Stimulated activated CD4-positive, alpha-beta T cell treated with anti-CD3 and anti-CD28 coated beads, Interleukin-15, amount 100 ng/mL, for 24 hours (primary cell): ENCODE measurements around the gene PEX12.
"Not testable (repeated sequence)": the region's sequence is repeated elsewhere in the genome, so short reads cannot be mapped to it uniquely, and the experiment has no call there.

ENCODE experiments used
- DNase-seq: peaks from one replicate; pipeline ENCODE4 v3.0.0-alpha.2; 2020

The PEX12 gene

GRCh38 chr17:35578197-35578928 is at the start of gene PEX12:
PEX12 (minus strand) TSS chr17:35578571; CDS start chr17:35578021, 550 bp downstream.
- DNase-seq = peak; percentile 90

GRCh38 chr17:35627417-35627816 is 49.0 kb upstream of the PEX12 start:
- DNase-seq = no peak

GRCh38 chr17:35621768-35622167 is 43.4 kb upstream of the PEX12 start:
- DNase-seq = no peak

GRCh38 chr17:35618628-35619027 is 40.3 kb upstream of the PEX12 start:
- DNase-seq = no peak

- no peak for DNase-seq
Observed at GRCh38 chr17:35617505-35617904, 39.1 kb upstream of the PEX12 start.

- no peak for DNase-seq
Observed at GRCh38 chr17:35616536-35616935, 38.2 kb upstream of the PEX12 start.

- DNase-seq = no peak
Observed at GRCh38 chr17:35614810-35615209, 36.4 kb upstream of the PEX12 start.

GRCh38 chr17:35612924-35613521 is 34.7 kb upstream of the PEX12 start:
- peak; percentile 36 for DNase-seq

- not testable (repeated sequence) for DNase-seq
Observed at GRCh38 chr17:35610746-35611145, 32.4 kb upstream of the PEX12 start.

GRCh38 chr17:35609831-35610230 is 31.5 kb upstream of the PEX12 start:
- DNase-seq = no peak

- no peak for DNase-seq
Observed at GRCh38 chr17:35607239-35607847, 29.0 kb upstream of the PEX12 start.

- DNase-seq = no peak
Observed at GRCh38 chr17:35605678-35606077, 27.3 kb upstream of the PEX12 start.

- no peak for DNase-seq
Observed at GRCh38 chr17:35603674-35604073, 25.3 kb upstream of the PEX12 start.

- no peak for DNase-seq
Observed at GRCh38 chr17:35597604-35598003, 19.2 kb upstream of the PEX12 start.

GRCh38 chr17:35596530-35597233 is 18.3 kb upstream of the PEX12 start:
- no peak for DNase-seq

GRCh38 chr17:35596072-35596471 is 17.7 kb upstream of the PEX12 start:
- no peak for DNase-seq

- no peak for DNase-seq
Observed at GRCh38 chr17:35588196-35588920, 10.0 kb upstream of the PEX12 start.

- peak; percentile 94 for DNase-seq
Observed at GRCh38 chr17:35587074-35587961, 8.9 kb upstream of the PEX12 start, which contains the start of gene AP2B1. AP2B1 (plus strand) TSS chr17:35587322; CDS start chr17:35594031, 6,709 bp downstream.

GRCh38 chr17:35586569-35587073 is 8.2 kb upstream of the PEX12 start:
- DNase-seq = no peak

- DNase-seq = no peak
Observed at GRCh38 chr17:35584061-35584460, 5.7 kb upstream of the PEX12 start.

- no peak for DNase-seq
Observed at GRCh38 chr17:35578929-35579432, 610 bp upstream of the PEX12 start.
